ENCODE results near the gene XRCC5.

Gene XRCC5

GRCh38 chr2:216073773-216074172, 35.4 kb upstream of the XRCC5 start (continued):
- TF ChIP-seq ZNF565 (CRISPR knock-in tag; conservative IDR thresholded peaks at IDR 0.05; ENCODE audit: low read depth) (no peak), BACH2 (CRISPR knock-in tag; IDR thresholded peaks at IDR 0.05; ENCODE audit: borderline replicate concordance) (no peak), SNAI2 (CRISPR knock-in tag; IDR thresholded peaks at IDR 0.05) (no peak), ZNF70 (CRISPR knock-in tag; IDR thresholded peaks at IDR 0.05) (no peak), TCF4 (CRISPR knock-in tag; IDR thresholded peaks at IDR 0.05; ENCODE audit: borderline replicate concordance) (no peak)

- TF ChIP-seq ARNTL (CRISPR knock-in tag; IDR thresholded peaks at IDR 0.05; ENCODE audit: borderline replicate concordance, low read depth) (no peak), PATZ1 (CRISPR knock-in tag; IDR thresholded peaks at IDR 0.05; ENCODE audit: borderline replicate concordance) (no peak), ESRRG (CRISPR knock-in tag; IDR thresholded peaks at IDR 0.05) (no peak)
- ATAC-seq, result no peak
Observed at GRCh38 chr2:216074380-216074779, 34.8 kb upstream of the XRCC5 start.

- TF ChIP-seq ZFP30 (CRISPR knock-in tag; IDR thresholded peaks at IDR 0.05) (no peak), POU6F1 (CRISPR knock-in tag; IDR thresholded peaks at IDR 0.05; ENCODE audit: borderline replicate concordance, low read depth) (no peak), CSRNP3 (CRISPR knock-in tag; IDR thresholded peaks at IDR 0.05) (no peak), TSHZ2 (CRISPR knock-in tag; IDR thresholded peaks at IDR 0.05) (no peak), TOX (CRISPR knock-in tag; IDR thresholded peaks at IDR 0.05; ENCODE audit: borderline replicate concordance) (no peak), GLIS3 (CRISPR knock-in tag; IDR thresholded peaks at IDR 0.05) (no peak), TCF4 (CRISPR knock-in tag; IDR thresholded peaks at IDR 0.05; ENCODE audit: borderline replicate concordance) (no peak), ZC3H10 (CRISPR knock-in tag; IDR thresholded peaks at IDR 0.05) (no peak), SNAI2 (CRISPR knock-in tag; IDR thresholded peaks at IDR 0.05) (no peak), ESRRG (CRISPR knock-in tag; IDR thresholded peaks at IDR 0.05) (no peak), ZNF565 (CRISPR knock-in tag; conservative IDR thresholded peaks at IDR 0.05; ENCODE audit: low read depth) (no peak), RARB (CRISPR knock-in tag; IDR thresholded peaks at IDR 0.05) (no peak), ARNTL (CRISPR knock-in tag; IDR thresholded peaks at IDR 0.05; ENCODE audit: borderline replicate concordance, low read depth) (no peak), ZNF8 (CRISPR knock-in tag; IDR thresholded peaks at IDR 0.05) (no peak), BACH2 (CRISPR knock-in tag; IDR thresholded peaks at IDR 0.05; ENCODE audit: borderline replicate concordance) (no peak), CSDC2 (CRISPR knock-in tag; IDR thresholded peaks at IDR 0.05) (no peak), CREB5 (CRISPR knock-in tag; IDR thresholded peaks at IDR 0.05; ENCODE audit: low read depth) (no peak)
- no peak for ATAC-seq
Observed at GRCh38 chr2:216074794-216075193, 34.4 kb upstream of the XRCC5 start.
